T-cell (primary cell): ENCODE data around the gene CRY1. TPM values are rescaled to one million over a fixed set of nuclear protein-coding genes. Genes with fewer than 3 reads are reported as not detected.
"Not testable (repeated sequence)": the region's sequence is repeated elsewhere in the genome, so short reads cannot be mapped to it uniquely, and the experiment has no call there.

Experiments
- ATAC-seq, 4 experiments: fragments of 200-7000 bp in 3 of 4; fragments of 150-1000 bp in 1 of 4; cut with Tn5 transposase; replicated peaks in 1 of 4; 1 replicate in 3 of 4; 2 replicates in 1 of 4; pipeline ENCODE4 v1.10.0; 2021; ENCODE audit warnings: moderate library complexity in 3 of 4, mild to moderate bottlenecking in 2 of 4, moderate number of reproducible peaks in 1 of 4
- CTCF ChIA-PET, 2 donors: fragments of 300-600 bp; sonication (Branson Sonifier 250); formaldehyde crosslinking; loops; one replicate each; lab custom pipeline; 2022; ENCODE audit warnings: antibody characterized with exemption in 2 of 2; lab: Charles Lee
- POLR2A ChIA-PET, 2 donors: fragments of 300-600 bp; sonication (Branson Sonifier 250); formaldehyde crosslinking; loops; one replicate each; lab custom pipeline; 2022; ENCODE audit warnings: antibody characterized with exemption in 2 of 2; lab: Charles Lee
- DNase-seq, 35 experiments: peaks; one replicate each; pipeline versions ENCODE4 v3.0.0 to v3.0.0-alpha.2; 2013 to 2023
- H3K27ac ChIP-seq: one replicate; pipeline ENCODE4 v1.5.1; 2013; ENCODE audit warnings: low read length
- H3K27me3 ChIP-seq, 2 experiments: replicated peaks in 1 of 2; 1 replicate in 1 of 2; 2 replicates in 1 of 2; pipeline versions ENCODE4 v1.6.1 to v1.7.0; 2013; ENCODE audit warnings: low read length in 1 of 2, mixed read lengths in 1 of 2; ENCODE audit not compliant: control insufficient read depth in 2 of 2, insufficient read depth in 2 of 2; ENCODE audit errors: extremely low read depth in 1 of 2
- H3K36me3 ChIP-seq, 2 donors: 1 replicate in 1 of 2; 2 replicates in 1 of 2; pipeline versions ENCODE4 v1.6.1 to v1.7.0; 2013; ENCODE audit warnings: low read length in 1 of 2; ENCODE audit not compliant: control insufficient read depth in 2 of 2, insufficient read depth in 1 of 2; ENCODE audit errors: extremely low read depth in 1 of 2
- H3K4me1 ChIP-seq, 2 experiments: 1 replicate in 1 of 2; 2 replicates in 1 of 2; pipeline versions ENCODE4 v1.6.1 to v1.7.0; 2013; ENCODE audit warnings: low read length in 2 of 2, mixed read lengths in 1 of 2; ENCODE audit not compliant: insufficient read depth in 2 of 2, control insufficient read depth in 1 of 2; ENCODE audit errors: extremely low read depth in 1 of 2
- H3K4me3 ChIP-seq, 2 donors: 1 replicate in 1 of 2; 2 replicates in 1 of 2; pipeline versions ENCODE4 v1.5.1 to v1.7.0; 2013; ENCODE audit warnings: mild to moderate bottlenecking in 2 of 2, low read length in 1 of 2, moderate library complexity in 1 of 2; ENCODE audit not compliant: control insufficient read depth in 1 of 2; ENCODE audit errors: extremely low read depth in 1 of 2
- H3K9me3 ChIP-seq: 2 replicates; pipeline ENCODE4 v1.7.0; 2013
- H3K27ac Mint-ChIP-seq, 2 donors: one replicate each; pipeline ENCODE4 v1.8.0; 2020 to 2021; ENCODE audit warnings: mild to moderate bottlenecking in 2 of 2, mixed read lengths in 2 of 2
- H3K27me3 Mint-ChIP-seq, 2 donors: one replicate each; pipeline ENCODE4 v1.8.0; 2021 to 2022; ENCODE audit warnings: mixed read lengths in 2 of 2
- H3K36me3 Mint-ChIP-seq: one replicate; pipeline ENCODE4 v1.8.0; 2021; ENCODE audit warnings: mixed read lengths
- H3K4me1 Mint-ChIP-seq, 3 donors: one replicate each; pipeline ENCODE4 v1.8.0; 2020 to 2022; ENCODE audit warnings: mixed read lengths in 3 of 3, mild to moderate bottlenecking in 1 of 3
- H3K4me3 Mint-ChIP-seq, 3 donors: one replicate each; pipeline ENCODE4 v1.8.0; 2020 to 2022; ENCODE audit warnings: mild to moderate bottlenecking in 3 of 3, mixed read lengths in 3 of 3, moderate library complexity in 3 of 3
- H3K9me3 Mint-ChIP-seq, 3 donors: one replicate each; pipeline ENCODE4 v1.8.0; 2020 to 2022; ENCODE audit warnings: mixed read lengths in 3 of 3
- WGBS: methylation state at CpG from one replicate; pipeline ENCODE4 v1.1.5; 2013; ENCODE audit warnings: missing lambda C conversion rate; ENCODE audit not compliant: insufficient coverage; 5-methylcytosine and 5-hydroxymethylcytosine counted together
- total RNA-seq, 35 experiments: library from RNA in 6 of 35; stranded (reverse) in 6 of 35; fragments of 120-200 nt in 1 of 35; gene quantifications; one replicate each; pipeline versions ENCODE4 v1.2.1 to v1.2.4 and lab custom pipeline; 2013 to 2026

Gene CRY1
- total RNA-seq, 5 donors from 2014 or later (not counting 1 experiment from before 2014, with no cell fraction given): 31.4 to 58.1 (median 35.9) TPM

GRCh38 chr12:107029081-107029480 is 64.3 kb downstream of the CRY1 start:
- ATAC-seq (no peak), DNase-seq (no peak)
- 100% methylated on average over 3 of the region's 7 CpGs for WGBS
- H3K36me3 ChIP-seq: no peaks in the 10 kb centered on the region
- ChIA-PET POLR2A (no interaction called here), CTCF (interaction anchor here in 1 of 2 donors (0.7 kb wide), 1 partner anchor 32 kb away, joined by 7 read pairs; no protein-coding TSS in a partner anchor)
- Mint-ChIP-seq H3K27me3 (no peaks in the 10 kb centered on the region), H3K9me3 (no peaks in the 10 kb centered on the region), H3K36me3 (peaks cover 7% of the 10 kb centered on the region), H3K4me3 (no peak overlapping the region), H3K27ac (peak overlapping the region; percentile 44 to 61), H3K4me1 (peaks cover 42 to 74% (median 59%) of the 10 kb centered on the region in 3 donors)
- no peaks in the 10 kb centered on the region for H3K27me3 ChIP-seq
- no peaks in the 10 kb centered on the region for H3K9me3 ChIP-seq
- peaks cover 0 to 8% of the 10 kb centered on the region in 2 experiments for H3K4me1 ChIP-seq
- no peak overlapping the region for H3K4me3 ChIP-seq
- peak overlapping the region; percentile 92 for H3K27ac ChIP-seq

DNA sequence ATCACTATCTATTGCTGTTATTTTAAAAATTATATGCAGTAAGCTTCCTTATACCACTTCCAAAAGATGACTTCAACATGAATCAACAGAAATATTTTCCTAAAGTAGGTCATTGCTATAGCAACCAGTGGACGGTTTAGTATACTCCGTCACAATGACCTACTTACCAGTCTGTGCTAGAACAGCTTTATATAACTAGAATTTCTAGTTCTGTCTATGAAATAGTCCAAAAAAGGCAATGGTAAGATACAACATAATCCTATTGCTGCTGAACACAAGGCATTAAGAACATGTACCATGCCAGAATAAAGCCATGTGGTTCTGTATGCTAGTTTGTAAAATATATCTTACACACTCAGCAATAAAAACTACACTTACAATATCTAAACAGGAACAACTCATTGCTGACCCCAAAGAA is 65.7 kb downstream of the CRY1 start:
- Mint-ChIP-seq H3K27me3 (no peaks in the 10 kb centered on the region), H3K36me3 (peaks cover 3% of the 10 kb centered on the region), H3K4me1 (peaks cover 34 to 79% (median 61%) of the 10 kb centered on the region in 3 donors), H3K4me3 (peak overlapping the region; percentile 15 to 61 (median 31)), H3K27ac (peak overlapping the region; percentile 94 to 95), H3K9me3 (no peaks in the 10 kb centered on the region)
- Histone ChIP-seq H3K4me3 (no peak overlapping the region), H3K4me1 (peaks cover 0 to 8% of the 10 kb centered on the region in 2 experiments), H3K36me3 (no peaks in the 10 kb centered on the region), H3K9me3 (no peaks in the 10 kb centered on the region), H3K27ac (peak overlapping the region; percentile 92), H3K27me3 (no peaks in the 10 kb centered on the region)
- ChIA-PET POLR2A (interaction anchor here (0.6 to 0.8 kb wide), 5 partner anchors 18 to 726 kb away, joined by 3 to 4 read pairs (median 3); partner anchors contain the start of gene MTERF2 (in 1 of the 2)), CTCF (interaction anchor here in 1 of 2 donors (1.0 to 1.1 kb wide), 2 partner anchors 59 to 64 kb away, joined by 3 to 9 read pairs; no protein-coding TSS in a partner anchor)
- peak in 11 of 35 experiments; percentile 2 to 83 (median 16) for DNase-seq
- WGBS: no CpG with 5 or more reads among the region's 2 CpGs
- peak; percentile 80 to 91 (median 86) for ATAC-seq

- peak; percentile 18 to 53 (median 37) for ATAC-seq
Observed at GRCh38 chr12:107026806-107027635, 66.3 kb downstream of the CRY1 start.

DNA sequence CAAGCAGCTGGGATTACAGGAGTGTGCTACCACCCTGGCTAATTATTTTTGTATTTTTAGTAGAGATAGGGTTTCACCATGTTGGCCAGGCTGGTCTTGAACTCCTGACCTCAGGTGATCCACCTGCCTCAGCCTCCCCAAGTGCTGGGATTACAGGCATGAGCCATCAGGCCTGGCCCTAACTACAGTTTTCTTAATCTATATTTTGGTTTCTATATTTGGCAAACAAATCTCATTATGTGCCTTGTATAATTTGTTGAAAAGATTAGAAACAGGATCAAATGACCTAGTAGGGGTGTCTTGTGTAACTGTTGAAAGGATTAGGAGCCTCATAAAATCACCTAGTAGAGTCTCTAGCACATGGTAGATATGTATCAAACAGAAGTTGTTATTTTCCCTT is 67.0 kb downstream of the CRY1 start:
- CTCF ChIA-PET, H3K9me3 Mint-ChIP-seq, H3K9me3 ChIP-seq, POLR2A ChIA-PET, H3K36me3 ChIP-seq, H3K4me3 Mint-ChIP-seq, H3K27me3 Mint-ChIP-seq, ATAC-seq, H3K4me3 ChIP-seq, H3K4me1 ChIP-seq, H3K36me3 Mint-ChIP-seq, DNase-seq, H3K27me3 ChIP-seq: not testable (repeated sequence)
- Mint-ChIP-seq H3K27ac (peak overlapping the region; percentile 94 to 95), H3K4me1 (peaks cover 25 to 72% (median 52%) of the 10 kb centered on the region in 3 donors)
- peak overlapping the region; percentile 92 for H3K27ac ChIP-seq

More at GRCh38 chr12:107026806-107027635, 66.3 kb downstream of the CRY1 start:
- H3K9me3 Mint-ChIP-seq: no peaks in the 10 kb centered on the region
- peak overlapping the region; percentile 94 to 95 for H3K27ac Mint-ChIP-seq
- Histone ChIP-seq H3K4me1 (peaks cover 0 to 8% of the 10 kb centered on the region in 2 experiments), H3K4me3 (no peak overlapping the region), H3K27me3 (no peaks in the 10 kb centered on the region), H3K9me3 (no peaks in the 10 kb centered on the region), H3K36me3 (no peaks in the 10 kb centered on the region), H3K27ac (peak overlapping the region; percentile 92)
- peak overlapping the region in 2 of 3 donors; percentile 31 to 61 for H3K4me3 Mint-ChIP-seq
- peaks cover 3% of the 10 kb centered on the region for H3K36me3 Mint-ChIP-seq
- DNase-seq: peak in 1 of 35 experiments; percentile 11
- POLR2A ChIA-PET: interaction anchor here (0.6 to 0.8 kb wide), 5 partner anchors 19 to 725 kb away, joined by 3 to 4 read pairs (median 3); partner anchors contain the start of gene MTERF2 (in 1 of the 2)
- peaks cover 30 to 76% (median 57%) of the 10 kb centered on the region in 3 donors for H3K4me1 Mint-ChIP-seq
- no CpG with 5 or more reads among the region's 4 CpGs for WGBS
- CTCF ChIA-PET: interaction anchor here in 1 of 2 donors (1.0 to 1.1 kb wide), 2 partner anchors 59 to 65 kb away, joined by 3 to 9 read pairs; no protein-coding TSS in a partner anchor
- no peaks in the 10 kb centered on the region for H3K27me3 Mint-ChIP-seq

DNA sequence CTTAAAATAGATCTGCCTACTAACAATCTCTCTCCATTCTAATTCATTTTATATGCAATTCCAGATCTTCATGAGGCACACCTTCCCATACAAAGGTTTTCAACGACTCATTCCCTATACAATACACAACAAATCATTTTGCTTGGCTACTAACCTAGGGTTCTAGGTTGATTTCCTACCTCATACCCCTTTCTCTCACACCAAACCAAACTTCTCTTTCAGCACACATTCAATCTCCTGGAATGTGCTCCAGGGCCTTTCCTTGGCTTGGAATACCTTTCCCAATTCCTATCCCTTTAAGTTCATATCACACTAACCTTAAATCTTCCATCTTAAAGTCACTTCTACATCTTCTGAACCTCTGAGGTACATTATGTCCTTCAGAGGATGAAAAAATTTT is 67.7 kb downstream of the CRY1 start:
- Histone ChIP-seq H3K4me1 (peaks cover 0 to 8% of the 10 kb centered on the region in 2 experiments), H3K4me3 (no peak overlapping the region), H3K27me3 (no peaks in the 10 kb centered on the region), H3K27ac (peak overlapping the region; percentile 57), H3K36me3 (peaks cover 0 to 2% of the 10 kb centered on the region in 2 donors), H3K9me3 (no peaks in the 10 kb centered on the region)
- H3K27ac Mint-ChIP-seq: peak overlapping the region in 1 of 2 donors; percentile 69
- DNase-seq (no peak), ATAC-seq (no peak)
- ChIA-PET CTCF (no interaction called here), POLR2A (no interaction called here)
- 86% methylated on average over 1 of the region's 1 CpG for WGBS
- no peaks in the 10 kb centered on the region for H3K9me3 Mint-ChIP-seq
- no peaks in the 10 kb centered on the region for H3K27me3 Mint-ChIP-seq
- H3K4me3 Mint-ChIP-seq: no peak overlapping the region
- H3K4me1 Mint-ChIP-seq: peaks cover 23 to 66% (median 47%) of the 10 kb centered on the region in 3 donors
- peaks cover 9% of the 10 kb centered on the region for H3K36me3 Mint-ChIP-seq

DNA sequence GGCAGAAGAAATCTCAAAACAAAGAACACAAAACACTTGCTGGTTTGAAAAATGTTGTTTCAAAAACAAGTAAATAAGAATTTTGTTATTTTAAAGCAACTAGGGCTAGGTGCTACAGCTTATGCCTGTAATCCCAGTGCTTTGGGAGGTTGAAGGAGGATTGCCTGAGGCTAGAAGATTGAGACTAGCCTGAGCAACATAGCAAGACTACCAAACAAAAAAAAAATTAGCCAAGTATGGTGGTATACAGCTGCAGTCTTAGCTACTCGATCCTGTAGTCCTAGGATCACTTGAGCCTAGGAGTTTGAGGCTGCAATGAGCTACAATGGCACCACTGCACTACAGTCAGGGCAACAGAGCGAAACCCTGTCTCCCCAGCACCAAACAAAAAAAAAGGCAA is 73.8 kb downstream of the CRY1 start:
- peaks cover 39% of the 10 kb centered on the region for H3K36me3 Mint-ChIP-seq
- no peaks in the 10 kb centered on the region for H3K4me1 ChIP-seq
- H3K27me3 ChIP-seq: no peaks in the 10 kb centered on the region
- no peak overlapping the region for H3K4me3 Mint-ChIP-seq
- peaks cover 6% of the 10 kb centered on the region in 2 donors for H3K36me3 ChIP-seq
- no peak overlapping the region for H3K27ac Mint-ChIP-seq
- POLR2A ChIA-PET: no interaction called here
- no peak overlapping the region for H3K4me3 ChIP-seq
- no peak for ATAC-seq
- no peaks in the 10 kb centered on the region for H3K27me3 Mint-ChIP-seq
- no peak for DNase-seq
- H3K27ac ChIP-seq: no peak overlapping the region
- CTCF ChIA-PET: interaction anchor here in 1 of 2 donors (0.7 kb wide), 1 partner anchor 1062 kb away, joined by 3 read pairs; no protein-coding TSS in a partner anchor
- no peaks in the 10 kb centered on the region for H3K9me3 ChIP-seq
- 100% methylated on average over 1 of the region's 2 CpGs for WGBS
- no peaks in the 10 kb centered on the region for H3K9me3 Mint-ChIP-seq
- peaks cover 0 to 16% (median 3%) of the 10 kb centered on the region in 3 donors for H3K4me1 Mint-ChIP-seq
